ACC112 (cell line): ENCODE results near the gene TMEM165.
A peak's percentile ranks its signal among the peaks of the same experiment; 100 is the strongest.

ENCODE experiments used
- H2AFZ ChIP-seq: fragments of 200-600 bp; sonication (generic); one replicate; pipeline ENCODE4 v1.6.0; 2017; ENCODE audit warnings: antibody characterized with exemption, low read length; ENCODE audit not compliant: unreplicated experiment
- H3K27ac ChIP-seq: fragments of 200-600 bp; sonication (generic); 2 replicates; pipeline ENCODE4 v1.5.1; 2014; ENCODE audit warnings: low read depth, mild to moderate bottlenecking, antibody characterized with exemption, low read length, moderate library complexity
- H3K27me3 ChIP-seq: fragments of 200-600 bp; sonication (generic); 2 replicates; pipeline ENCODE4 v1.6.1; 2014; ENCODE audit warnings: mild to moderate bottlenecking, antibody characterized with exemption, low read length, moderate library complexity, mixed read lengths; ENCODE audit not compliant: insufficient read depth
- H3K36me3 ChIP-seq: fragments of 200-600 bp; sonication (generic); 2 replicates; pipeline ENCODE4 v1.6.1; 2016; ENCODE audit warnings: mild to moderate bottlenecking, antibody characterized with exemption, low read length, moderate library complexity, mixed read lengths; ENCODE audit not compliant: insufficient read depth
- H3K4me1 ChIP-seq: fragments of 200-600 bp; sonication (generic); one replicate; pipeline ENCODE4 v1.6.1; 2016; ENCODE audit warnings: low read length, mixed read lengths; ENCODE audit not compliant: insufficient read depth, unreplicated experiment, control insufficient read depth
- H3K4me3 ChIP-seq: fragments of 200-600 bp; sonication (generic); 2 replicates; pipeline ENCODE4 v1.5.1; 2014; ENCODE audit warnings: mild to moderate bottlenecking, low read depth, low read length
- H3K79me2 ChIP-seq: fragments of 200-600 bp; sonication (generic); one replicate; pipeline ENCODE4 v1.6.0; 2016; ENCODE audit warnings: low read length; ENCODE audit not compliant: control insufficient read depth, unreplicated experiment, insufficient read depth

Gene TMEM165

GRCh38 chr4:55366621-55367020 is 29.1 kb upstream of the TMEM165 start:
- no peak overlapping the region for H2AFZ ChIP-seq

GRCh38 chr4:55367084-55367722 is 28.6 kb upstream of the TMEM165 start:
- Histone ChIP-seq H3K4me1 (no peaks in the 10 kb centered on the region), H3K27ac (no peak overlapping the region), H3K79me2 (no peaks in the 10 kb centered on the region), H3K27me3 (no peaks in the 10 kb centered on the region), H3K36me3 (peaks cover 5% of the 10 kb centered on the region; the same call in 1 of the 2 replicates), H2AFZ (no peak overlapping the region), H3K4me3 (no peak overlapping the region)

More at GRCh38 chr4:55366621-55367020, 29.1 kb upstream of the TMEM165 start:
- Histone ChIP-seq H3K4me1 (no peaks in the 10 kb centered on the region), H3K4me3 (no peak overlapping the region), H3K27me3 (no peaks in the 10 kb centered on the region), H3K27ac (no peak overlapping the region), H3K79me2 (no peaks in the 10 kb centered on the region), H3K36me3 (peaks cover 5% of the 10 kb centered on the region; the same call in 1 of the 2 replicates)

GRCh38 chr4:55369968-55370367 is 25.8 kb upstream of the TMEM165 start:
- peaks cover 5% of the 10 kb centered on the region; the same call in 1 of the 2 replicates for H3K36me3 ChIP-seq
- no peaks in the 10 kb centered on the region for H3K79me2 ChIP-seq
- H2AFZ ChIP-seq, result no peak overlapping the region
- no peak overlapping the region for H3K27ac ChIP-seq
- no peaks in the 10 kb centered on the region for H3K4me1 ChIP-seq
- H3K27me3 ChIP-seq, result no peaks in the 10 kb centered on the region
- H3K4me3 ChIP-seq, result no peak overlapping the region

GRCh38 chr4:55372259-55372658 is 23.5 kb upstream of the TMEM165 start:
- Histone ChIP-seq H3K27me3 (no peaks in the 10 kb centered on the region), H3K27ac (no peak overlapping the region), H2AFZ (no peak overlapping the region), H3K79me2 (no peaks in the 10 kb centered on the region), H3K36me3 (peaks cover 5% of the 10 kb centered on the region; the same call in 1 of the 2 replicates), H3K4me1 (no peaks in the 10 kb centered on the region), H3K4me3 (no peak overlapping the region)

- Histone ChIP-seq H3K36me3 (no peaks in the 10 kb centered on the region), H3K27me3 (no peaks in the 10 kb centered on the region), H3K27ac (no peak overlapping the region), H3K79me2 (no peaks in the 10 kb centered on the region), H3K4me3 (no peak overlapping the region), H2AFZ (no peak overlapping the region), H3K4me1 (no peaks in the 10 kb centered on the region)
Observed at GRCh38 chr4:55373461-55373860, 22.3 kb upstream of the TMEM165 start.

GRCh38 chr4:55376698-55377097 is 19.1 kb upstream of the TMEM165 start:
- Histone ChIP-seq H3K4me3 (no peak overlapping the region), H3K27ac (no peak overlapping the region), H3K27me3 (no peaks in the 10 kb centered on the region), H3K36me3 (no peaks in the 10 kb centered on the region), H2AFZ (no peak overlapping the region), H3K79me2 (no peaks in the 10 kb centered on the region), H3K4me1 (peaks cover 4% of the 10 kb centered on the region)

GRCh38 chr4:55378617-55379467 is 16.9 kb upstream of the TMEM165 start:
- Histone ChIP-seq H3K27me3 (no peaks in the 10 kb centered on the region), H3K4me1 (peaks cover 10% of the 10 kb centered on the region), H3K4me3 (no peak overlapping the region), H3K79me2 (no peaks in the 10 kb centered on the region), H3K36me3 (no peaks in the 10 kb centered on the region), H3K27ac (no peak overlapping the region), H2AFZ (peak overlapping the region; percentile 62)

GRCh38 chr4:55380576-55380975 is 15.2 kb upstream of the TMEM165 start:
- Histone ChIP-seq H3K27me3 (no peaks in the 10 kb centered on the region), H3K4me1 (peaks cover 10% of the 10 kb centered on the region), H3K36me3 (no peaks in the 10 kb centered on the region), H3K27ac (no peak overlapping the region), H3K79me2 (no peaks in the 10 kb centered on the region), H3K4me3 (no peak overlapping the region), H2AFZ (no peak overlapping the region)

- Histone ChIP-seq H3K36me3 (no peaks in the 10 kb centered on the region), H2AFZ (peak overlapping the region; percentile 94), H3K4me3 (no peak overlapping the region), H3K79me2 (no peaks in the 10 kb centered on the region), H3K27ac (no peak overlapping the region), H3K27me3 (no peaks in the 10 kb centered on the region), H3K4me1 (peaks cover 10% of the 10 kb centered on the region)
Observed at GRCh38 chr4:55381502-55381901, 14.3 kb upstream of the TMEM165 start.

GRCh38 chr4:55382488-55383003 is 13.2 kb upstream of the TMEM165 start:
- no peaks in the 10 kb centered on the region for H3K79me2 ChIP-seq
- peak overlapping the region; percentile 48 for H3K4me3 ChIP-seq
- peaks cover 10% of the 10 kb centered on the region for H3K4me1 ChIP-seq
- peak overlapping the region; percentile 94 for H2AFZ ChIP-seq
- H3K27ac ChIP-seq, result no peak overlapping the region
- no peaks in the 10 kb centered on the region for H3K27me3 ChIP-seq
- no peaks in the 10 kb centered on the region for H3K36me3 ChIP-seq
